GM20431 (cell line): ENCODE measurements around the gene PRXL2A.
"Not testable (repeated sequence)": the region's sequence is repeated elsewhere in the genome, so short reads cannot be mapped to it uniquely, and the experiment has no call there.

Source experiments
- in situ Hi-C: fragments of 300-500 bp; cut with MseI, MboI; formaldehyde crosslinking; loops from one replicate; pipeline ENCODE4 v1.15.0; 2020; ENCODE audit warnings: low sequenced_read_pairs; ENCODE audit not compliant: unreplicated experiment

Gene PRXL2A

DNA sequence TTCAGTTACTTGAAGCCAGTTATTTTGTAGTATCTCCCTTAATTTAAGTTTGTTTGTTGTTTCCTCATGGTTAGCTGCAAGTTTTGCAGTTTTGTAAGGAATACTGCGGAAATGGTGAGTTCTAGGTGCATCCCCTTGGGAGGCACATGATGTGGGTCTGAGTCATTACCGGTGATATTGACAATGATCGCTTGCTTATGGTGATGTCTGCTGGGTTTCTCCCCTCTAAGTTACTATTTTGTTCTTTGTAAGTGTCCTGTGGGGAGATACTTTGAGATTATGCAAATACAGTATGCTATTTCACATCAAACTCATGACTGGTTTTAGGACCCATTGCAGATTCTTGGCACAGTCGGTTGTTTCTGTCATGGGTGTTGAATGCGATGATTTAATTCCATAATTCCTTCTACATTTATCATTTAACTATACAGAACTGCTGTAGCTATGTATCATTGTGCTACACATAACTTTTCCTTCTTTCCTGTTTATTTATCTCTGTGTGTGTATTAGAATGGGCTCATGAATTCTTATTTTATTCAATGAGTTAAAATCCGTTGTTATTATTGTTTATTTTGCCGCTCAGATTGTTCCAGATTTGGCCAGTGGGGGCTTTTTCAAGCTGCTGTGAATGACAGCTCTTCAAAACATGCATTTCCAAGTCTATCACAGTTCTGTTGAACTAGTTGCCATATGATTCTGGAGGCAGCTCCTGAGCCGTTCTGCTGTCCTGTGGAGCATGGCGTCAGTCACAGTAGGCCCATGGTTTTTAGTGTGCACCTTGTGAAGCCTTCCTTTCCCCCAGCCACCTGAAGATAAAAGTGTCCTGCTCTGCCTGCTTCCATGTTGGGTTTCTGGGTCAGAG is 64.1 kb downstream of the PRXL2A start:
- in situ Hi-C loops = no loop called here

DNA sequence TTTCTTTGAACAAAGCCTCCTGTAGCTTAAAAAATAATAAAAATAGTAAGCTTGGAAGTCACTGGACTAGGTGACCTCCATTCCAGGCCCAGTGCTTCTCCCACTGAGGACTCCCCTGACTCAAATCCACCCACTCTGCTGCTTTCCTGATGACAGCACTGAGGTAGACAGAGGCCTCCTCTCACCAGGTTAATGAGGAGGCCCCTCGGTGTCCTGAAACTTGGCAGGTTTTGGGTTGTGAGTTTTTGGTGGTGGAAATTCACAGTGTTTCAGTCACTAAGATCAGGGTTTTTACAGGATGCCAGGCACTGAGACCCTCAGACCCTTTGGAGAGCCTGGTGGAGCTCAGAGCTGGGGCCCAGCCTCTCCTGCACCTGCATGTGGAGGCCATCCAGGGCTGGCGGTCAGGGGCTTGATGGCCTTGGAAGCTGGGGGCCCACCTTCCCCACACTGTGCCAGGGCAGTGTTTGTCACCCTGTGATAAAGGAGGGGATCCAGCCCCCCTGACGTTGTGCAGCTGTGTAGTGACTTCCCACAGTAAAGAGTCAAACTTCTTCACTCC is 64.8 kb downstream of the PRXL2A start:
- in situ Hi-C loops = no loop called here

DNA sequence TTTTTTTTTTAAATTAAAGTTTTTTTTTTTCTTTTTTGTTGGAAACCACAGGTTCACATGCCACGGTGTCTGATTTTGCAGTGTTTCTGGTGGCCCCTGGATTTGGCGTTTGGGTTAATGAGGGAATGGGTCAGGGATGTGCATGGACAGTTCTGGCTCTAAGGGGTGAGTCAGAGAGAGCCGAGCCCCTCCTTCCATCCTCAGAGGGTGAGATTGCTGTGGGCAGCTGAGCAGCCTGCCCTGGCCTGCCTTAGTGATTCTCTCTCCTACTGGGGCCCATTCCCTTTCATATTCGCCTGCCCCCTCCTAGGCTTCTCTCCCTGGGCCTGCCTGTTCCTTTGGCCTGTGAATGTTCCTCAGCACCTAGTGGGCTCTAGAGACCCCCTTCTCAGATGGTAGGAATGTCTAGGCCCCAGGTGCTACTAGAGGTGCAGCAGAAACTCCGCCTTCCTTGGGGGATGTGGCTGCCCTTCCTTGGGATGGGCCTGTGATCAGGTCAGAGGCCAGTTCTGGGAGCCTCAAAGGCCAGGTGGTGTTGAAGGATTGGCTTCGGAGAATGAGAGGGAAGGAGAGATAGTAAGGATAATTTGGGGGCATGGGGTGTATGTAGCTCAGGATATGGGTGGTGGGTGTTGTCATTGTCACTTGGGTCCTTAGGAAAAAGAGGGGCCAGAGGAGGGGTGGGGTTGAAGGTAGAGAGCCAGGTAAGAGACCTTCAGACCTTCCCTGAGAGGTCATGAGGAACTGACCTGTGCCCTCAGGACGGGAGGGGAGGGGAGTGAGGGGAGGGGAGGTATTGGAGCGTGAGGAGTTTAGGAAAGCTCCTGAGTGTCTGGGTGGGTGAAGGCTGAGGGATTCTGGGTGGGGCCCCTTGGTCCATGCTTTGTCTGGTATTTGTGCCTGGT is 65.6 kb downstream of the PRXL2A start:
- in situ Hi-C loops = no loop called here

DNA sequence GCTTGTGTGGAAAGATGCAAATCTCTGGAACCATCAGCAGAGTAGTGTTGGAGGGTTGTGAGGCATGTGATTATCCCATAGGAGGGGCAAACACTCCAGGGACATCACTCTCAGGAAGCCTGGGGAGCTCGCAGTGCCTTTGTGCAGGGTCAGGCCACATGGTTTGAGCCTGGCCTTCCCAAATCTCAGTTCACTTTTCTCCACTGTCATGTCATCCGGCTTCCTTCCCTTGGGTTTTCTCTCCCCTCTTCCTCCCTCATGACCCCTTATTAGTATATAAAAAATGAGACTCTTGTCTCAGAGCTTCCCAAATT is 66.2 kb downstream of the PRXL2A start:
- in situ Hi-C loops = no loop called here

DNA sequence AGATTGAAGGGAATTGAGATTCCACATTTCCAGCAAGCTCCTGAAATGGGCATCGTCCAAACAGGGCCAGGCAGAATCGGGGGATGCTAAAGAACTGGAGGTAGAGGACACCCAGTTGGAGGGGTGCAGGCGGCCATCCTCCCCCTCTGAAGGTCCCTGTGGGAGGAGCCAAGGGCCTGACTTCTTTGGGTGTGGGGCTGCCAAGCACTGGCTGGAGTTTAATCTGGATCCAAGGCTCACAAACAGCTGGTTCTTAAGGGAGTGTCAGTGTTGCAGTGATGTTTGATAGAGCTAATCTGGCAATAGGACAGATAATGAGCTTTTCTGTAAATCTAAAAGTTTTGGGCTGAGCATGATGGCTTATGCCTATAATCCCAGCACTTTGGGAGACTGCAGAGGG is 66.6 kb downstream of the PRXL2A start:
- in situ Hi-C loops = no loop called here

DNA sequence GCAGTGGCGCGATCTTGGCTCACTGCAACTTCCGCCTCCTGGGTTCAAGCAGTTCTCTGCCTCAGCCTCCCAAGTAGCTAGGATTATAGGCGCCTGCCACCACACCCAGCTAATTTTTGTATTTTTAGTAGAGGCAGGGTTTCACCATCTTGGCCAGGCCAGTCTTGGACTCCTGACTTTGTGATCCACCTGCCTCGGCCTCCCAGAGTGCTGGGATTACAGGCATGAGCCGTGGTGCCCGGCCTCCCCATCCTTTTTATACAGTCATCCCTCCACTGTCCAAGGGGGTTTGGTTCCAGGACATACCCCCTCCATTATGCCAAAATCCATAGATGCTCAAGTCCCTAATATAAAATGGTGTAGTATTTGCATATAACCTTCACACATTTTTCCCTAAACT is 67.3 kb downstream of the PRXL2A start:
- in situ Hi-C loops = not testable (repeated sequence)

DNA sequence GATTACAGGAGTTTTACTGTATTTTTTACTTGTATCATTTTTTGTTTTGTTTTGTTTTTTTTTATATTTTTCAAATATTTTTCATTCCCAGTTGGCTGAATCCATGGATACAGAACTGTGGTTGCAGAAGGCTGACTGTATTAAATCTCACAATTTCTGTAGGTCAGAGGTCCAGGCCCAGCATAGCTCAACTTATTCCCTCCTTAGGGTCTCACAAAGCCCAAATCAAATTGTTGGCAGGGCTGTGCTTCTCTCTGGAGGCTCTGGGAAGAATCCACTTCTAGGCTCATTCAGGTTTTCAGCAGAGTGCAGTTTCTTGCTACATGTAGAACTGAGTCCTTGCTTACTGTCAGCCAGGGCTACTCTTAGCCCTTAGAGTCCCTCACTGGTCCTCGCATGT is 68.3 kb downstream of the PRXL2A start:
- in situ Hi-C loops = no loop called here

DNA sequence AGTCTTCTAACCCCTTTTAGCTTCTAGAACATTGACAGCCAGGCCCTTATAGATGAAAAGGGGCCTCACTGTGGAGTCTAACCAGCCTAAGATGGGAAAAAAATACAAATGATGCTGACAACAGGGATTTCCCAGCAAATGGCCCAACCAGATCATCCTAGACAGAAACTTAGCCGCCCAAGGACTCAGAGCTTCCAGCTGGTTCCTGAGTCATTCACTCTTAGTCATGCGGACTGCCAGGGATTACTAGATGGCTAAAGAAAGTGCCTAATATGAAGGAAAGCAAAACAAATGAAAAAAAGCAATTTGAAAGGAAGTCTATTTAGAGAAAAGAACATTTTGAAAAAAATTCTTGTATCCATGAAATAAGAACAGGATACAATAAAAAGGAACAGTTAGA is 69.5 kb downstream of the PRXL2A start:
- in situ Hi-C loops = no loop called here

DNA sequence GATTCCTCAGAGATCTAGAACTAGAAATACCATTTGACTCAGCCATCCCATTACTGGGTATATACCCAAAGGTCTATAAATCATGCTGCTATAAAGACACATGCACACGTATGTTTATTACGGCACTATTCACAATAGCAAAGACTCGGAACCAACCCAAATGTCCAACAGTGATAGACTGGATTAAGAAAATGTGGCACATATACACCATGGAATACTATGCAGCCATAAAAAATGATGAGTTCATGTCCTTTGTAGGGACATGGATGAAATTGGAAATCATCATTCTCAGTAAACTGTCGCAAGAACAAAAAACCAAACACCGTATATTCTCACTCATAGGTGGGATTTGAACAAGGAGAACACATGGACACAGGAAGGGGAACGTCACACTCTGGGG is 72.0 kb downstream of the PRXL2A start:
- in situ Hi-C loops = not testable (repeated sequence)

DNA sequence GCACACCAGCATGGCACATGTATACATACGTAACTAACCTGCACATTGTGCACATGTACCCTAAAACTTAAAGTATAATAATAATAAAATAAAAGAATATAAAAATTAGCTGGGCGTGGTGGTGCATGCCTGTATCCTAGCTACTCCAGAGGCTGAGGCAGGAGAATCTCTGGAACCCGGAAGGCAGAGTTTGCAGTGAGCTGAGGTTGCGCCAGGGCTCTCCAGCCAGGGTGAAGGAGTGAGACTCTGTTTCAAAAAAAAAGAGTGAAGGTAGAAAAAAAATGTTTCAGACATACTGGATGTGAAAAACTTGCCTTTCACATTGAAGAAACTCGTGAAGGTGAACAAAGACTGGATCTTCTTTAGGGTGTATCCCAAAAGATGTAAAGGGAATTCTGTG is 72.5 kb downstream of the PRXL2A start:
- in situ Hi-C loops = no loop called here

DNA sequence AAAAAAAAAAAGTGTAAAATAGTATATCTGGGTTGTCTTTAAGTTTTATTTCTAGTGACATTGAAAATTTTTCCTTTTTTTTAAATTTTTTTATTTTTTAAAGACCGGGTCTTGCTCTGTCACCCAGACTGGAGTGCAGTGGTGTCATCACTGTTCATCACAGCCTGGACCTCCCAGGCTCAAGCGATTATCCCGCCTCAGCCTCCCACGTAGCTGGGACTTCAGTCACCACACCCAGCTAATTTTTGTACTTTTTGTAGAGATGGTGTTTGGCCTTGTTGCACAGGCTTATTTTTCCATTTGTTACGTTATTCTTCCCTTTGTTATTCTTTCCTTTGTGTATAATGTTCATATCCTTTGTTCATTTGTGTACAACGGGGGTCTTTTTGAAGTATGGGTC is 75.9 kb downstream of the PRXL2A start:
- in situ Hi-C loops = no loop called here

DNA sequence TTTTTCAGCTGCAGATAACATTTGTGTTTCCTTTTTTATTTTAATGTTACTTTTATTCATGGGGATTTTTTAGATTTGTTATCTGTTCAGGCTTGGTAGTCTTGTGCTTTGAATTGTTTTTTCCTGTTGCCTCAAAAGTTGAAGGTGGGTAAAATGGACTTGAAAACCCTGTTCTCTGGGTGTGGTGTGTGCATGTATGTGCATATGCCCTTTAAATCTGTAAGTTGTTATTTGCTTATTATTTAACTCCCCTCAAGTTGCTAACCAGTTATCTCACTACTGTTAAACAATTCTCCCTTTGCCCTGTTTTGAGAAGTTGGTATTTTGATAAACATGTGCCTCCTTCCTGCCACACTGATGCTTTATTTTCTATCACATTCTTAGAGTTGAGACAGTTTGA is 76.3 kb downstream of the PRXL2A start:
- in situ Hi-C loops = no loop called here

DNA sequence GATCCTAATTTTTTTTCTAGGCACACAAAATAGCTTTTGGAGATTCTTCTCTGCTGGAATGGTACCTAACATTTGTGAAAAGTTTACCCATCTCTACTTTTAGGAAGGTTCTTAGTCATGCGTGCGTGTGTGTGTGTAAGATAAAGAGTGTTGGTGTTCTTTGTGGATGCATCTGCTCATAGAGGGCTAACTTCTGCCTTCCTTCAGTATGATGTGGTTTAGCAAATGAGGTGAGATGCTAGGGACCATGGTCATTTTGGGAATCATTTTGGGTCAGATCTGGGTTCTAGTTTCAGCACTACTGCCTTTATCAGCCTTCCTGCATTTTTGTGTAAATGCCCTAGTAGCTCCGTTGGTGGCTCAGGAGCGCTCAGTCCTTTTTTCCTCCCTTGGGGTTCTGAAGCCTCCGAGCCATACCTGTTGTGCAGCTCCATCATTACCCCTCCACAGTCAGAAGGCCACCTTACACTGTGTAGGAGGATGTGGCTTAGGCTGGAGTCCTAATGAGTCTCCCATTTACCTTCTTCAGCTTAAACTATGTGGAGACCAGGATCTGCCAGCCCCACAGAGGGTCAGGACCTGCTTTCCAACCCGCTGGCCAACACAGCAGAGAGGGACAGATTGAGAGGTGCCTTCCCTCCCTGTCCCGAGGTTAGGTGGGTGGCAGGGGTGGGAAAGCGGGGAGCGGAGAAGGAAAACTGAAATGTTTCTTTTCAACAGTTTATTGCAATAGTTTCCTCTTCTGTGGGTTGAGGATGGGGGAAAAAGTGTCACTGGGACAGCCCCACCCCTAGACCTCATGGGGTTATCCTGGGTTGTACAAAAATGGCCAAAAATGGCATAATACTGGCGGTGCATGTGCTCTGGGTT is 77.0 kb downstream of the PRXL2A start:
- in situ Hi-C loops = no loop called here

DNA sequence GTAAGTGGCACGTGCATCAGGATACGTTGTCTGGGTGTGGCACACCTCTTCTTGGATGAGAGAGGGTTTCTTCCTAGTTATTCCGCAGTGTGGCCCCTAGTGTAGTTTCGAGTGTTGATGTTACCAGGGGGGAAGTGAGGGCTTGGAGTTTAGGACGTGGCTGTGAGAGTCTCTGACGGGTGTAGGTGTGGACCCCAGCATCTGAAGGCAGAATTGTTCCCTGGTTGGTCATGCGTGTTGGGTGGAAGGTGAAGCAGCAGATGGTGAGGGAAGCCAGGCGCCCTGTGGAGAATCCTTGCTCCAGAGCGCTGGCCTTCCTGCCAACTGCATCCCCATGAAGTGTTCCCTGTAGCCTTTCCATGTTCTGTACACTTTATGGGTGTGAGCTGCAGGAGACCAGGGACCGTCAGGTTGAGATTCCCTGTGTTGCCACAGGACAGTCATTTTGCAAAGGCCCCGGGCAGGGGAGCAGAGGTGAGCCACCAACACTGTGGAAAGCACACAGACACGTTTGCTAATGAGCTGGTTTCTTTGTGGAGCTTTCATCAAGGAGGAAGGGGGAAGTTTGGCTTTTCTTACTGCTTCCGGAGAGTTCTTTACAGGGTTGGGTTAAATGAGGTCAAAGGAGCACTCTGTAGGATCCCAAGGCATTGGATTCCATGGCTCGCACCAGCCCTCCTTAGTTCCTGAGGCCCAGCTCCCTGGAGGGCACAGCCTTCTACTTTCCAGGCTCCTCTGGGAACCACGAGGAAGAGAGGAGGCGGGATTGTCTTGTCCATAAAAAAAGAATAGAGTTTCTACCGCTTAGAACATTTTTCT is 77.8 kb downstream of the PRXL2A start:
- in situ Hi-C loops = no loop called here
